K562 (cell line): ENCODE results near the gene ISYNA1. TPM values are rescaled to one million over a fixed set of nuclear protein-coding genes. Genes with fewer than 3 reads are reported as not detected.

ENCODE experiments used
- ATAC-seq: fragments of 200-7000 bp; cut with Tn5 transposase; 3 replicates; pipeline ENCODE4 v1.9.1; 2020; ENCODE audit warnings: moderate library complexity
- BruUV-seq: library from RNA; stranded (reverse); fragments of 400-500 nt; replicated peaks from 2 replicates; lab custom pipeline; 2021; lab: Mats Ljungman, UMichigan
- CTCF ChIA-PET: fragments of 300-600 bp; formaldehyde crosslinking; extraction: SDS; loops from one replicate; lab custom pipeline; 2021; ENCODE audit warnings: low intra/inter-chr PET ratio; lab: Yijun Ruan, JAX
- POLR2A ChIA-PET: fragments of 300-600, 350-650 bp; sonication (Branson Sonifier 250); formaldehyde crosslinking; extraction: SDS; loops from one replicate; lab custom pipeline; 2021; ENCODE audit warnings: antibody characterized with exemption, inconsistent platforms; lab: Yijun Ruan, JAX
- DNase-seq, 4 experiments: peaks; one replicate each; pipeline versions ENCODE4 v3.0.0 to v3.0.0-alpha.2; 2011 to 2018; ENCODE audit warnings: low spot score in 3 of 4, mixed read lengths in 3 of 4; ENCODE audit errors: extremely low read depth in 1 of 4
- FAIRE-seq: peaks from 2 replicates; lab custom pipeline; 2011; peaks lifted over from hg19 to GRCh38; lab: Jason Lieb, UNC
- H2AFZ ChIP-seq: 2 replicates; pipeline ENCODE4 v1.6.0; 2011; ENCODE audit warnings: low read depth, low read length, control low read depth, inconsistent platforms
- H3K27ac ChIP-seq: fragments of 200-600 bp; 3 replicates; pipeline ENCODE4 v1.8.0; 2011; ENCODE audit warnings: low read depth, mild to moderate bottlenecking, control low read depth, inconsistent platforms, low read length, moderate library complexity, mixed read lengths; ENCODE audit errors: extremely low read depth
- H3K27me3 ChIP-seq, 2 experiments: fragments of 300-600 bp in 1 of 2; 2 replicates in 1 of 2; 3 replicates in 1 of 2; pipeline versions ENCODE4 v1.6.0 to v1.8.0; 2011; ENCODE audit warnings: inconsistent platforms in 2 of 2, low read length in 2 of 2, mild to moderate bottlenecking in 1 of 2, mixed read lengths in 1 of 2, moderate library complexity in 1 of 2; ENCODE audit not compliant: control insufficient read depth in 2 of 2, insufficient read depth in 2 of 2
- H3K36me3 ChIP-seq: fragments of 300-600 bp; 3 replicates; pipeline ENCODE4 v1.8.0; 2011; ENCODE audit warnings: mild to moderate bottlenecking, low read length, inconsistent platforms; ENCODE audit not compliant: control insufficient read depth, insufficient read depth
- H3K4me1 ChIP-seq, 2 experiments: fragments of 200-600 bp in 1 of 2; replicated peaks in 1 of 2; 2 replicates in 1 of 2; 3 replicates in 1 of 2; pipeline versions ENCODE4 v1.5.1 to v1.8.0; 2011; ENCODE audit warnings: inconsistent platforms in 2 of 2, low read length in 2 of 2, mild to moderate bottlenecking in 1 of 2, mixed read lengths in 1 of 2, moderate library complexity in 1 of 2; ENCODE audit not compliant: control insufficient read depth in 2 of 2, insufficient read depth in 2 of 2
- H3K4me2 ChIP-seq: 2 replicates; pipeline ENCODE4 v1.6.1; 2011; ENCODE audit warnings: low read length, control low read depth, inconsistent platforms, mixed read lengths; ENCODE audit not compliant: insufficient read depth
- H3K4me3 ChIP-seq: fragments of 200-600 bp; sonication (generic), shearing (Covaris generic); 2 replicates; pipeline ENCODE4 v1.5.1; 2016; ENCODE audit warnings: control low read depth, inconsistent platforms
- H3K79me2 ChIP-seq: fragments of 200-600 bp; 3 replicates; pipeline ENCODE4 v1.8.0; 2011; ENCODE audit warnings: low read length, inconsistent platforms; ENCODE audit not compliant: control insufficient read depth, insufficient read depth
- H3K9ac ChIP-seq, 2 experiments: 2 replicates each; pipeline versions ENCODE4 v1.6.0 to v1.6.1; 2011; ENCODE audit warnings: low read depth in 2 of 2, low read length in 2 of 2, control low read depth in 1 of 2, inconsistent platforms in 1 of 2, mild to moderate bottlenecking in 1 of 2, mixed read lengths in 1 of 2; ENCODE audit not compliant: insufficient read depth in 1 of 2
- H3K9me1 ChIP-seq: one replicate; pipeline ENCODE4 v1.6.0; 2011; ENCODE audit warnings: inconsistent platforms, mild to moderate bottlenecking, low read length, moderate library complexity; ENCODE audit not compliant: control insufficient read depth, insufficient read depth
- H3K9me3 ChIP-seq: replicated peaks from 2 replicates; pipeline ENCODE4 v1.5.1; 2011; ENCODE audit warnings: low read depth, low read length, inconsistent platforms; ENCODE audit not compliant: control insufficient read depth, insufficient read depth
- H4K20me1 ChIP-seq: replicated peaks from 2 replicates; pipeline ENCODE4 v1.6.1; 2011; ENCODE audit warnings: low read length, inconsistent platforms, mixed read lengths; ENCODE audit not compliant: control insufficient read depth, insufficient read depth
- ATF1 ChIP-seq, 2 experiments: fragments of 450-650 bp in 1 of 2; IDR thresholded peaks; 2 replicates each; pipeline ENCODE4 v1.6.1; 2016; ENCODE audit warnings: missing compliant biosample characterization in 1 of 2, missing genetic modification characterization in 1 of 2
- CBX1 ChIP-seq: sonication (generic); IDR thresholded peaks from 2 replicates; pipeline ENCODE4 v1.6.1; 2016; ENCODE audit warnings: antibody characterized with exemption, low read depth, mild to moderate bottlenecking
- CHD1 ChIP-seq: fragments of 200-600 bp; sonication (generic); IDR thresholded peaks from one replicate; pipeline ENCODE4 v1.6.1; 2012; ENCODE audit warnings: mild to moderate bottlenecking, moderate library complexity, low read length, inconsistent platforms
- MTA2 ChIP-seq: fragments of 450-650 bp; IDR thresholded peaks from 2 replicates; pipeline ENCODE4 v1.6.1; 2016; ENCODE audit warnings: low read depth
- NBN ChIP-seq: fragments of 450-650 bp; IDR thresholded peaks from 2 replicates; pipeline ENCODE4 v1.6.1; 2016; ENCODE audit warnings: low read depth, mild to moderate bottlenecking
- NCOA2 ChIP-seq, 2 experiments: fragments of 450-650 bp; IDR thresholded peaks; 2 replicates each; pipeline ENCODE4 v1.6.1; 2018; ENCODE audit warnings: mild to moderate bottlenecking in 2 of 2, moderate library complexity in 1 of 2; ENCODE audit not compliant: partially characterized antibody in 2 of 2
- POLR2A ChIP-seq: fragments of 450-650 bp; conservative IDR thresholded peaks from 2 replicates; pipeline ENCODE4 v1.6.1; 2016
- RAD51 ChIP-seq: fragments of 450-650 bp; IDR thresholded peaks from 2 replicates; pipeline ENCODE4 v1.7.1; 2016; ENCODE audit warnings: low read depth, mild to moderate bottlenecking, borderline replicate concordance
- RBFOX2 ChIP-seq: fragments of 200-400 bp; formaldehyde crosslinking; IDR thresholded peaks from 2 replicates; pipeline ENCODE4 v1.6.1; 2017; ENCODE audit warnings: low read depth, mild to moderate bottlenecking, low read length, moderate library complexity
- RBM25 ChIP-seq: fragments of 200-400 bp; formaldehyde crosslinking; IDR thresholded peaks from 2 replicates; pipeline ENCODE4 v1.6.1; 2018; ENCODE audit warnings: low read length, low read depth, moderate library complexity; ENCODE audit not compliant: severe bottlenecking
- RNF2 ChIP-seq: sonication (generic); IDR thresholded peaks from 2 replicates; pipeline ENCODE4 v1.6.1; 2016
- SAFB ChIP-seq: fragments of 200-400 bp; formaldehyde crosslinking; IDR thresholded peaks from 2 replicates; pipeline ENCODE4 v1.6.1; 2017; ENCODE audit warnings: low read depth, low read length, borderline replicate concordance
- TBP ChIP-seq: optimal IDR thresholded peaks from 2 replicates; pipeline ENCODE3; 2011; ENCODE audit warnings: low read depth, low read length, improper control_type of control experiment
- XRCC5 ChIP-seq: fragments of 200-400 bp; formaldehyde crosslinking; IDR thresholded peaks from 2 replicates; pipeline ENCODE4 v1.6.1; 2017; ENCODE audit warnings: low read depth, mild to moderate bottlenecking, low read length
- ZBTB17 ChIP-seq: fragments of 450-650 bp; formaldehyde crosslinking; IDR thresholded peaks from 2 replicates; pipeline ENCODE4 v1.4.0; 2020; ENCODE audit warnings: mild to moderate bottlenecking
- ZKSCAN8 ChIP-seq: fragments of 200-800 bp; sonication (Bioruptor generic); IDR thresholded peaks from 2 replicates; pipeline ENCODE4 v1.6.1; 2016; ENCODE audit warnings: missing genetic modification characterization, missing compliant biosample characterization
- ZNF282 ChIP-seq: sonication (generic); formaldehyde crosslinking; IDR thresholded peaks from 2 replicates; pipeline ENCODE4 v1.8.1; 2023; ENCODE audit warnings: missing genetic modification reagents
- ZNF507 ChIP-seq: conservative IDR thresholded peaks from 2 replicates; pipeline ENCODE4 v1.6.1; 2017; ENCODE audit warnings: missing genetic modification characterization, missing compliant biosample characterization
- WGBS: fragments of 100-300 bp; shearing (Covaris generic); methylation state at CpG from one replicate; pipeline ENCODE4 v1.1.6; 2016; ENCODE audit warnings: low coverage, mixed read lengths; ENCODE audit not compliant: insufficient coverage; ENCODE audit errors: missing lambda C conversion rate; 5-methylcytosine and 5-hydroxymethylcytosine counted together
- in situ Hi-C: fragments of 300-500 bp; cut with MboI; formaldehyde crosslinking; loops from 4 replicates; pipeline ENCODE4 v1.15.0; 2018; ENCODE audit warnings: inconsistent platforms, mixed read lengths
- intact Hi-C: fragments of 100-400 bp; cut with micrococcal nuclease; formaldehyde crosslinking; loops from 2 replicates; pipeline ENCODE4 v1.14.2; 2022
- polyA plus RNA-seq, 8 experiments: library from polyadenylated mRNA; depleted of rRNA in 4 of 8; stranded (reverse) in 5 of 8; unstranded in 3 of 8; fragments of >200 nt; fragmentation: Nextera tagmentation in 2 of 8; fragmentation: Illumina TruSeq in 1 of 8; extraction: Ambion mirVana in 2 of 8; extraction: Trizol in 1 of 8; gene quantifications; 2 replicates each; pipeline versions ENCODE4 v1.2.1 to v1.2.3, GENCODE V29; 2011 to 2014; ENCODE audit warnings: inconsistent platforms in 1 of 8, missing spikeins in 1 of 8
- total RNA-seq, 7 experiments: library from RNA; depleted of rRNA in 6 of 7; stranded (reverse); fragments of >200 nt in 6 of 7; fragmentation: Illumina TruSeq in 2 of 7; extraction: Trizol in 2 of 7; gene quantifications; 2 replicates each; pipeline versions ENCODE4 v1.2.1 to v1.2.3, GENCODE V29; 2011 to 2021; ENCODE audit warnings: low replicate concordance in 1 of 7
- TF ChIP-seq, protein P1 (sequence below): fragments of 450-650 bp; formaldehyde crosslinking; IDR thresholded peaks from 2 replicates; pipeline ENCODE4 v1.4.0; 2022; ENCODE audit warnings: missing genetic modification characterization

ISYNA1 gene
- total and polyA plus RNA-seq, 9 of the 15 experiments (the other 6 are each of a cell fraction or from before 2014, with no cell fraction given), result 21.8 to 460 (median 93.2) TPM

DNA sequence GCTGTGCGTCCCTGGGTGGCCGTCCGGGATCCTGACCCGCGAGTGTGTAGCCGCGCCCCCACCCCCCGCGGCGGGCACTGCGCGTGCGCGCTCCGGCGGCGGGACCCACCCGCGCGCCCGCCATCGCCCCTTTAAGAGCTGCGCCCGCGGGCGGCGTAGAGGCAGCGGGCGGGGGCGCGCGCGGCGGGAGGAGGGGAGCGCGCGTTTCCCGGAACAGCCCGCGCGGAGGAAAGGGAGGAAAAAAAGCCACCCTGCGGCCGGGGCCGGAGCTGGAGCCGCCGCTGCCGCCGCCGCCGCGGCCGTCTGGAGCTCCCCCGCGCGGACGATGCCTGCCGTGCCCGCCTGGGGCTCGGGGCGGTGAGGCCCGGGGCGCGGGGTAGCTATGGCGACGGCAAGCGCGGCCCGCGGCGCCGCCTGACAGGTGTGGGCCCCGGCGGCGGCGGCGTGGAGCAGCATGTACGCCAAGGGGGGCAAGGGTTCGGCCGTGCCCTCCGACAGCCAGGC, 18.7 kb downstream of the ISYNA1 start, which contains the start of gene SSBP4 (continued):
- TF ChIP-seq RNF2, result peak; percentile 55; the same call in 1 of the 2 replicates
- no peak for TF ChIP-seq ATF1 (CRISPR knock-in tag; IDR thresholded peaks at IDR 0.05)
- TF ChIP-seq ATF1 (tag; IDR thresholded peaks at IDR 0.05), result peak; percentile 35
- TF ChIP-seq ZNF282 (CRISPR knock-in tag), result no peak
- TF ChIP-seq, all 486 proteins: peak for 84

DNA sequence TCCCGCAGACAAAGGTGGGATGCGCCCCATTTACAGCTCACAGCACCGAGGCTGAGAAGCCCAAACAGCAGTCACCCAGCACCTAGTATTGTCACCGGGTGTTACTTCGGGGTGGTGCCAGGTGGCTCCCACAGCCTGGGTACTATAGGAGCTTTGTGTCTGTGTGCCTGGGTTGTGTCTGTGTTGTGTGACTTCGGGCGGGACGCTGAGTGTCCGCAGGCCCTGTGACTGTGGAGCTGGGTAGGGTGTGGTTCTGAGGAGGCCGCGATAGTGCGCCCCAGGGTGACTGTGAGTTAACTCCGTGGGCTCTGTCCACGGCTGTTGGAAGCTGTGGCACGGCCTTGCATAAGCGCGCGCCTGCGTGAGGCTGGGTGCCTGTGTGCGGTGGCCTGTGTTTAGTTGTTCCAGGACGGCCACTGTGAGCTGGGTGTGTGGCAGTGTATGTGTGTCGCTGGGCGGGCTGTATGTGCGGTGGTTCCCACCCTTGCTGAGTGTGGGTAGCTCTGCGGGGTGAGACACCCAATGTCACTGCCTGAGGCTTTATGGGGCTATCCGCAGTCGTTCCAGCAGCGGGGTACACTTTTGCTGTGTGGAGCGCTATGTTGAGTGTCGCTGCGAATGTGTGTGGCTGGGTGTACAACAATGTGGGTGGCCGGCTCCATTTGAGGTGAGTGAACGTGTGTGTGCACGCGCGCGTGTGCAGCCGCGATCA, 19.3 kb downstream of the ISYNA1 start:
- POLR2A ChIA-PET, result interaction anchor here (0.6 to 11.1 kb wide), 14 partner anchors 10 to 227 kb away, joined by 3 to 244 read pairs (median 4); partner anchors contain the start of genes GDF15 and JUND
- H3K27ac ChIP-seq, result peak overlapping the region; percentile 97
- H3K79me2 ChIP-seq, result peaks cover 59% of the 10 kb centered on the region
- DNase-seq (peak in 2 of 4 experiments; percentile 32 to 76), ATAC-seq (peak; percentile 2), FAIRE-seq (peak; percentile 40)
- BruUV-seq, result no TSS peak
- H4K20me1 ChIP-seq, result peaks cover 10% of the 10 kb centered on the region; the same call in 1 of the 2 replicates
- H3K9me1 ChIP-seq, result no peaks in the 10 kb centered on the region
- in situ Hi-C loops, result loop anchor here (10.0 kb wide), 1 partner anchor 324 kb away; the partner anchor contains the start of gene MAST3
- H3K4me3 ChIP-seq, result peak overlapping the region; percentile 60
- intact Hi-C loops, result loop anchor here (5.0 kb wide), 1 partner anchor 216 kb away; the partner anchor contains the start of gene RAB3A
- peak overlapping the region; percentile 88 for H3K4me2 ChIP-seq
- H3K27me3 ChIP-seq, result no peaks in the 10 kb centered on the region
- CTCF ChIA-PET, result interaction anchor here (0.6 to 1.4 kb wide), 4 partner anchors 30 to 226 kb away, joined by 3 to 5 read pairs (median 4); no protein-coding TSS in a partner anchor
- peak overlapping the region; percentile 85 to 93 for H3K9ac ChIP-seq
- H3K36me3 ChIP-seq, result peaks cover 24% of the 10 kb centered on the region; the same call in 2 of the 3 replicates
- no peaks in the 10 kb centered on the region for H3K9me3 ChIP-seq
- peak overlapping the region; percentile 92 for H2AFZ ChIP-seq
- H3K4me1 ChIP-seq, result peaks cover 53 to 94% of the 10 kb centered on the region in 2 experiments
- 6% methylated on average over 33 of the region's 39 CpGs for WGBS
- TF ChIP-seq ZNF507 (tag) (no peak), RAD51 (no peak), CHD1 (no peak), NCOA2 (IDR thresholded peaks at IDR 0.05; ENCODE audit: partially characterized antibody in 2 of 2) (no peak), SAFB (peak; percentile 87; the same call in 1 of the 2 replicates), XRCC5 (peak; percentile 17; the same call in 1 of the 2 replicates), MTA2 (0 out of 2 replicates have a peak, but pooled peaks have one; percentile 34), RBM25 (peak; percentile 59), ZBTB17 (CRISPR knock-in tag) (peak; percentile 53), TBP (peak; percentile 17), ZKSCAN8 (no peak), NBN (peak; percentile 28; the same call in 1 of the 2 replicates), RBFOX2 (peak; percentile 68; the same call in 1 of the 2 replicates), POLR2A (peak; percentile 53), CBX1 (peak; percentile 80; the same call in 1 of the 2 replicates)
- TF ChIP-seq, protein P1, sequence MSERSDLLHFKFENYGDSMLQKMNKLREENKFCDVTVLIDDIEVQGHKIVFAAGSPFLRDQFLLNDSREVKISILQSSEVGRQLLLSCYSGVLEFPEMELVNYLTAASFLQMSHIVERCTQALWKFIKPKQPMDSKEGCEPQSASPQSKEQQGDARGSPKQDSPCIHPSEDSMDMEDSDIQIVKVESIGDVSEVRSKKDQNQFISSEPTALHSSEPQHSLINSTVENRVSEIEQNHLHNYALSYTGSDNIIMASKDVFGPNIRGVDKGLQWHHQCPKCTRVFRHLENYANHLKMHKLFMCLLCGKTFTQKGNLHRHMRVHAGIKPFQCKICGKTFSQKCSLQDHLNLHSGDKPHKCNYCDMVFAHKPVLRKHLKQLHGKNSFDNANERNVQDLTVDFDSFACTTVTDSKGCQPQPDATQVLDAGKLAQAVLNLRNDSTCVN (CRISPR knock-in tag), result no peak
